Activated CD4-positive, alpha-beta T cell treated with anti-CD3 and anti-CD28 coated beads, Interleukin-2, amount 50 U/mL, for 4 hours (primary cell): ENCODE data around the gene PALMD.

Source experiments
- DNase-seq, 2 experiments: peaks; one replicate each; pipeline ENCODE4 v3.0.0-alpha.2; 2020

The PALMD gene

GRCh38 chr1:99704356-99704816 lies 58.5 kb downstream of the PALMD start:
- DNase-seq = no peak

DNA sequence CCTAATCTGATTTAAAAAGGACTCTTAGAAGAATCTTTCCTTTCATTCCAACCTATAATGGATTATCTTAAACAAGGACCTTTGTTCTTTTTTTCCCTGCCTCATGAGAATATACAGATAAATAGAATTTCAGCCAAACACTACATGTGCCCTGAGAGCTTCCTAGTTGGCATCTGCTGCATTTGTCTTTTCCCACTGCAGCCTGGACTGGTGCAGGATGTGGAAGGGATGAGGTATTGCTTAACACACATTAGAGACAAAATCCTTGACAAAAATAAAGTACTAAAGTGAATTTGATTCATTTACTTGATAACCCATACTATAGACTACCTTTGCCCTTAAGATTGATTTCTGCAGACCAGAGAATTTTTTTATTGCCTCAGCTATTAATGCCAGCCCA lies 59.5 kb downstream of the PALMD start:
- no peak for DNase-seq

DNA sequence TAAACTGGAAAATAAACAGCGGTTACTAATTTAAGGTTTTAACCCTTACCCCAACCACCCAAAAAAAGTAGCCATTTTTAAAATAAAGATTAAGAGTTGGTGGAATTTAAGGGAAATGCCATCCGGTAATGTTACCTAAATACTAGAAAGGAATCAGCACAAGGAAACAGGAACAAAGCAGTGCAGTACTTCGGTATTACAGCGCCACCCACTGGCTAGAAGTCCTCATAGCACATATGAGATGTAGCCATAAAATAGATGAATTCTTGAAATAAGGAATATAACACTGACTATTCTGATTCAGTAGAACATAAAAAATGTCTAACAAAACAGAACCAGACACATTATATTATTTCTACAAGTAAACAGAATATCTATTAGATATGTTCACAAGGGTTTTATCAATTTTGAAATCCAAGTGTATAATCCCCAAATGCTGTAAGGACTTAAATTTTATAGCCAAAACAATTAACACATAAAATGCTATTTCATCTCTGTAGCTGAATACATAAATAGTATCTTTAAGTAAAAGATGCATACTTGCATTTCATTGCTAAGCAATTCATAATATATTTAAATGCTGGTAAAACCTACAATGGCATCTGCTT lies 61.7 kb downstream of the PALMD start:
- DNase-seq = peak; percentile 35 to 36

DNA sequence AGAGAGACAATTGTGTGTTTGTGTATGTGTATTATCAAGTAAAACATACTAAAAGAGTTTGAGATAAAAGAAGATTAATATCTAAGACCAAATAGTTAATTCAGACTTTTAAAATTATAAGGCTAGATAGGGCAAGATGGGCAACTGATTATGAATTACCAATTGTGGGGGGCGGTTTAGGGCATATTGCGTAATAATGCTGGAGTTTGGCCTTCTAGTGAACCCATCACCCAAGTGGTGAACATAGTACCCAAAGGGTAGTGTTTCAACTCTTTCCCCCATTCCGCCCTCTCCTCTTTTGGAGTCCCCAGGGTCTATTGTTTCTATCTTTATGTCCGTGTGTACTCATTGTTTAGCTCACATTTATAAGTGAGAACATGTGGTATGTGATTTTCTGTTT lies 65.1 kb downstream of the PALMD start:
- no peak for DNase-seq

DNA sequence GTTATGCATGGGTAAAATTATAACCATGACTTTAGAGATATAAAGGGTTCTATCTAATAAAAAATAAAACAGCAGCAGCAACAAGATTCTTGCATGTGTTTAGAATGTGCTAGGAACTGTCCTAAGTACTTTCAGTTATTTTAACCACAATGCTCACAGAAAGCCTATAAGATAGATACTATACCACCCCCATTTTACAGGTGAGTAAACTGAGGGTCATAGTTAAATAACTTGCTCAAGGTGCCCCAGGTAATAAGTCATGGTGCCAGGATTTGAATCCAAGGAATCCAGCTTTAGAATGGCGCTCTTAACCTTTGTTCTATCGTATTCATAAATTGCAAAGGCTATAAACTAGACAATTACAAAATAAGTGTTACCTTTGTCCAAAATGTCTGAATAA lies 67.1 kb downstream of the PALMD start:
- no peak for DNase-seq

DNA sequence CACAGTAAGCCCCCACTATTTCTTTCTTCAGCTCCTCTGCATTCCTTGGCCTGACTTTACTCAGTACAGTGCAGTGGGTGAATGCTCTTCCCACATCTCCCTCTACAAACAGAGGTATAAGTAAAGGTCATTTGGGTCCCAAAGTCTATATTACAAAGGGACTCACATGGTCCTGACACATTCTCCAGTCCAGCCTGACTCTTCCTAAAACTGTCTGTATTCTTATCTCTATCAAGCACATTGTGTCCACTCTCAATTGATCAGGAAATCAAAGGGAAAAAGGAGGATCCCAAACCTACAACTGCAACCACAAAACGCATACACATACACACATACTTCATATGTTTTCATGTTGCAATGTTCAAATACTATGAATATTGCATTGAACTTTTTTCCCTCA lies 71.1 kb downstream of the PALMD start:
- no peak for DNase-seq

DNA sequence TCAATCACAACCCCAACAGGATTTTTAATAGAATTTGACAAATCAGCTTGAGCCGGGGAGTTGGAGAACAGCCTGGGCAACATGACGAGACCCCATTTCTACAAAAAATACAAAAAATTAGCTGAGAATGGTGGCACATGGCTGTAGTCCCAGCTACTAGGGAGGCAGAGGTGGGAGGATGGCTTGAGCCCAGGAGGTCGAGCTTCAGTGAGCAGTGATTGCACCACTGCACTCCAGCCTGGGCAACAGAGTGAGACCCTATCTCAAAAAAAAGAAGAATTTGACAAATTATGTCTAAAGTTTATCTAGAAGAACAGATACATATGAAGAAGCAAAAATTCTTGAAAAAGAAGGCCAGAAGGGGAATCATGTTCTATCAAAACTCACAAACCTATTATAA lies 77.3 kb downstream of the PALMD start:
- no peak for DNase-seq

GRCh38 chr1:99725996-99726395 lies 80.1 kb downstream of the PALMD start:
- DNase-seq = no peak

DNA sequence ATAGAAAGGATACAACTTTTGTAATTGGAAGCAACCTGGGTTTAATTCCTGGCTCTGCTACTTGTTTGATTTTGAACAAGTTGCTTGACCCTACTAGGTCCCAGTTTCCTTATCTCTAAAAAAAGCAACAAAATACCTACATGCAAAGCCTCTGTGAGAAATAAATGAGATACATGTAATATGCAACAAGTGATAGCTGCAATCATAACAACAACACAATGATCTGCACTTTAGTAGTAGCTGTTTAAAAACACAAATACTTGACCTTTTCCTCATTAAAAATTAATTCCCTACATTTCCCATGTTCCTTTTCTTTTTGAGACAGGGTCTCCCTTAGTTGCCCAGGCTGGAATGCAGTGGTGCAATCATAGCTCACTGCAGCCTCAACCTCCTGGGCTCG lies 80.5 kb downstream of the PALMD start:
- DNase-seq = no peak

- DNase-seq = no peak
Observed at GRCh38 chr1:99726818-99727217, 80.9 kb downstream of the PALMD start.

DNA sequence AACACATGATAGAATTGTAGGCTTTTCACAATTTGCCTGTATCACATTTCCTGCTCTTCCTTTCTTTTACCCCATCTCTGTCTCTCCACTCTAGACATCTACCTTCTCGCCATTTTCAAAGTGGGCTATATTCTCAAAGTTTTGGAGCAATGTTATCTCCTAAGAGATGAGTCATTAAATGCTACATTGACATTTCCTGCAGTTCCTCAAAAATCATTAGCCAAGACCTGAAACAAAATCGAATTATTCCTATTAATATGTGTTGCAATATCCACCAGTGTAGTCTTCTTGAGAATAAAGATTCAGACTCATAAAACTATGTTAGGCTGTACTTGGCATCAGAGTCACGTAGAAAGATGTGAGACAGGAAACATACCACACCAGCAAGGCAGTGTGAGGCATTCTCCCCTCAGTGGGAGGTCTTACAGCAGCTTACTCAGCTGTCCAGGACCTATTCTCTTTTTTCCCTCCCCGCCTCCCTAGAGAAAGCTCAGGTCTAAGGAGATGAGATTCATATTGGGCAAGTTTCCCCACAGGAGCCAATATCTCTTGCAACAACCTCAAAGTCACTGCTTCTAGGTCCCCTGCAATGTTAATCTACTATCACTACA lies 81.8 kb downstream of the PALMD start:
- no peak for DNase-seq

- no peak for DNase-seq
Observed at GRCh38 chr1:99728494-99729235, 82.8 kb downstream of the PALMD start.

GRCh38 chr1:99731384-99731783 lies 85.5 kb downstream of the PALMD start:
- no peak for DNase-seq

DNA sequence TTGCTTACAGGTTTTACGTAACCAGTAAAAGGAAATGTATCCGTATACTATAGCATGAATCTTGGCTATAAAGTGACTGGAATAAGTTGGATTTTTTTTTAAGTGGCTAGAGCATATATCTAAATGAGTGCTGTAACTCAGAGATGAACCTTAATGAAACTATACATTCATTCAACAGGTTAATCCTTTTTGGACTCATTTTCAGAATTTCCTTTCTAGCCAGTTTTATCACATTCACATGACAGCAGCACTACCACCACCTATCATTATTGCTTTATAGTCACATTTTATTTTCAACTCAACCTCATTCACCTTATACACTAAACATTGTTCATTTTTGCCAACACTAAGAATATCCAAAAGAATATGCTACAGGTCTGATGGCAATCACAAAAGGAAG lies 89.9 kb downstream of the PALMD start:
- DNase-seq = no peak

DNA sequence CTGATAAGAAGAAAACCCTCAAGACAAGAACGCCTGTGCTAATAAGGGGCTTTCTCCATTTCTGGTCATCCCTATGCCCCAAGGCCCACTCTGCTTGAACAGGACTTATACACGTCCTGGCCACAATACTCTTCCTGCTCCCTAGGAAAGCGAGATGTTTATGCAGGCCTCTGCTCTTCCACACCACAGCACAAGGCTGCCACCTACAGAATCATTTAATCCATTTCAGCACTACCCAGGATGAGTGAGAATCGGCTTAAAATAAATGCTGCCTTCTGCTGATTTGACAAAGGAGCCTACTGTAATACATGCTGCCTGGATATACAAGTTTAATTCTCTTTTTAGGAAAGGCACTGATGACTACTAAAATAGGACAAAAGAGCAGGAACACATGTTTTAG lies 91.1 kb downstream of the PALMD start:
- no peak for DNase-seq

DNA sequence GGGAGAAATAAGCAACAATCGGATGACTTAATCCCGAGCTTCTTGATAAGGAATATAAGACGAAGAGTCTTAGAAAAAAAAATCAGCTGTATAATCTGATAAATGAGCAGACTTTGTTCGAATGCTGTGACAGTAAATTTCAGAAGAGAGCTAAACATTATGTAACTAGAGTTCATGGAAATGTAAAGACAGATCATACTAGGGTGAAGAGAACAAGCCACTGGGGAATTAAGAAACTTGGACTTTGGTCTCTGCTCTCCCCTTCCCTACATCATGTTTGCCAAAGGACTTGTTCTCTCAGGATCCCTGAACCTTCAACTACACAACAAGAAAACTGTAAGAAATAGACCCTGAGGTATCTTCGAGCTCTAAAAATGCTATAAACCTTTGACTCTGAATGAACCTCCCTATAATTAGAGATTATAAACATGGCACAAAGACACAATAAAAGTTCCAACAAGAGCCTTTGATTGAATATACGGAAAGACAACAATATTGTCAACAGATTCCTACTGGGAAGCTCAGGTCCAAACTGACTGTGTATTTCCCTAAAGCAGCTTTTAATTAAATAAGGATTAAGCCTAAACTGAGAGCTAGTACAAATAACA lies 93.0 kb downstream of the PALMD start:
- DNase-seq = no peak

DNA sequence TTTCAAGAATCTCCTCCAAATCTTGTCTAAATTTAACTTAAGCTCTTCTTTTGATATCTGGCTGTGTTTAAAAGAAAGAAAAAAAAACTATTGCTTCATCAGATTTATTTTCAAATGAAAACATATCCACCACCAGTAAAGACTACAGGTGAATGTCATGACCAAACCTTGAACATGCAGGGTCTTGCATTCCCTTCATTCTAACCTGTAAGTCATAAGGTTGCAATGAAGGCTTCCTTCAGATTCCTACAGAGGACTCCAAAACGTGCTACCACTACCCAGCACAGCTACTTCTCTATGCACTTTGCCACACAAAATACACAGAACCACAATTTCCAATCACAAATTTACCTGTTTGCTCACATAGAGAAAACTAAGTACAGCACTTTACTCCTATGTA lies 94.2 kb downstream of the PALMD start:
- no peak for DNase-seq
